Measurements from ENCODE around the gene RAX2. TPM values are rescaled to one million over a fixed set of nuclear protein-coding genes. Genes with fewer than 3 reads are reported as not detected.

Gene RAX2
- total and polyA plus RNA-seq, 9 of the 15 experiments (the other 6 are each of a cell fraction or from before 2014, with no cell fraction given), result not detected

GRCh38 chr19:3803114-3803888 lies 31.3 kb upstream of the RAX2 start:
- no peak overlapping the region for H3K27ac ChIP-seq (ENCODE audit: extremely low read depth, low read depth, low read length)
- H3K79me2 ChIP-seq (ENCODE audit: control insufficient read depth, insufficient read depth, low read length), result no peaks in the 10 kb centered on the region
- H3K4me2 ChIP-seq (ENCODE audit: insufficient read depth, low read length), result no peak overlapping the region
- intact Hi-C loops (cut with micrococcal nuclease) (no loop called here), in situ Hi-C loops (cut with MboI) (no loop called here)
- H3K4me3 ChIP-seq, result no peak overlapping the region
- ChIA-PET POLR2A (interaction anchor here (0.6 kb wide), 1 partner anchor 52 kb away, joined by 3 read pairs; no protein-coding TSS in a partner anchor), CTCF (ENCODE audit: low intra/inter-chr PET ratio) (no interaction called here)
- H3K27me3 ChIP-seq (ENCODE audit: control insufficient read depth in 2 of 2, insufficient read depth in 2 of 2, low read length in 2 of 2), result peaks cover 20 to 33% of the 10 kb centered on the region in 2 experiments; a peak in 4 of 5 replicates
- BruUV-seq (replicated peaks), result no TSS peak
- no peak for DNase-seq (ENCODE audit: extremely low read depth in 1 of 4, low spot score in 3 of 4)
- FAIRE-seq, result no peak
- H3K9ac ChIP-seq (ENCODE audit: insufficient read depth in 1 of 2, low read depth in 2 of 2, low read length in 2 of 2), result no peak overlapping the region
- 32% methylated on average over 19 of the region's 24 CpGs for WGBS (ENCODE audit: insufficient coverage, low coverage, missing lambda C conversion rate)
- TF ChIP-seq GTF3C2 (IDR thresholded peaks at IDR 0.05; ENCODE audit: borderline replicate concordance, extremely low read depth, insufficient read length) (peak; percentile 19), ZNF436 (CRISPR knock-in tag; IDR thresholded peaks at IDR 0.05) (peak; percentile 64; the same call in 1 of the 2 replicates), MAFK (IDR thresholded peaks at IDR 0.05; ENCODE audit: low read length) (no peak), ZFP30 (CRISPR knock-in tag; IDR thresholded peaks at IDR 0.05; ENCODE audit: borderline replicate concordance) (no peak), ARID3A (IDR thresholded peaks at IDR 0.05; ENCODE audit: borderline replicate concordance, low read depth, low read length) (no peak), ZFP36 (IDR thresholded peaks at IDR 0.05; ENCODE audit: low read depth, low read length, partially characterized antibody) (peak; percentile 98), ZNF212 (CRISPR knock-in tag; IDR thresholded peaks at IDR 0.05) (no peak), BCOR (IDR thresholded peaks at IDR 0.05) (peak; percentile 48; the same call in 1 of the 2 replicates), ILK (tag; IDR thresholded peaks at IDR 0.05; ENCODE audit: borderline replicate concordance, low read depth) (no peak), KDM1A (IDR thresholded peaks at IDR 0.05) (peak; percentile 43 to 48; a peak in 2 of 4 replicates), RCOR1 (IDR thresholded peaks at IDR 0.05; ENCODE audit: borderline replicate concordance in 1 of 2, low read depth in 2 of 2, low read length in 2 of 2) (no peak), TBP (optimal IDR thresholded peaks at IDR 0.05; ENCODE audit: low read depth, low read length) (no peak), CBX5 (IDR thresholded peaks at IDR 0.05; ENCODE audit: borderline replicate concordance, low read depth) (no peak)
- H3K4me1 ChIP-seq (replicated peaks in 1 of 2; ENCODE audit: control insufficient read depth in 2 of 2, insufficient read depth in 2 of 2, low read length in 2 of 2), result peaks cover 0 to 35% of the 10 kb centered on the region in 2 experiments; a peak in 3 of 5 replicates
- peaks cover 7% of the 10 kb centered on the region for H3K9me3 ChIP-seq (replicated peaks; ENCODE audit: control insufficient read depth, insufficient read depth, low read depth, low read length)
- H4K20me1 ChIP-seq (replicated peaks; ENCODE audit: control insufficient read depth, insufficient read depth, low read length), result no peaks in the 10 kb centered on the region
- ATAC-seq, result no peak
- H3K9me1 ChIP-seq (ENCODE audit: control insufficient read depth, insufficient read depth, low read length), result no peaks in the 10 kb centered on the region
- no peak overlapping the region for H2AFZ ChIP-seq (ENCODE audit: low read depth, low read length)
- no peaks in the 10 kb centered on the region for H3K36me3 ChIP-seq (ENCODE audit: control insufficient read depth, insufficient read depth, low read length)

Measured in K562 (cell line).